Endothelial cell (in vitro differentiated cells): ENCODE measurements around the gene HDLBP. TPM values are rescaled to one million over a fixed set of nuclear protein-coding genes. Genes with fewer than 3 reads are reported as not detected.

Experiments
- DNase-seq: peaks from one replicate; pipeline ENCODE4 v3.0.0; 2021; ENCODE audit warnings: low spot score
- H3K27ac Mint-ChIP-seq: one replicate; pipeline ENCODE4 v1.8.0; 2021; ENCODE audit warnings: mixed read lengths, inconsistent platforms; ENCODE audit not compliant: unreplicated experiment
- H3K27me3 Mint-ChIP-seq: one replicate; pipeline ENCODE4 v1.8.0; 2021; ENCODE audit warnings: mild to moderate bottlenecking, moderate library complexity, mixed read lengths, inconsistent platforms; ENCODE audit not compliant: unreplicated experiment
- H3K36me3 Mint-ChIP-seq: one replicate; pipeline ENCODE4 v1.8.0; 2021; ENCODE audit warnings: mild to moderate bottlenecking, low read depth, mixed read lengths, inconsistent platforms; ENCODE audit not compliant: unreplicated experiment
- H3K4me1 Mint-ChIP-seq: one replicate; pipeline ENCODE4 v1.8.0; 2021; ENCODE audit warnings: mild to moderate bottlenecking, mixed read lengths, inconsistent platforms; ENCODE audit not compliant: unreplicated experiment
- H3K4me3 Mint-ChIP-seq: one replicate; pipeline ENCODE4 v1.8.0; 2021; ENCODE audit warnings: mild to moderate bottlenecking, mixed read lengths, inconsistent platforms; ENCODE audit not compliant: unreplicated experiment
- H3K9me3 Mint-ChIP-seq: one replicate; pipeline ENCODE4 v1.8.0; 2021; ENCODE audit warnings: mixed read lengths, inconsistent platforms; ENCODE audit not compliant: unreplicated experiment
- CTCF ChIP-seq: fragments of 200-600 bp; sonication (generic); IDR thresholded peaks from one replicate; pipeline ENCODE4 v1.5.0; 2021; ENCODE audit warnings: antibody characterized with exemption; ENCODE audit not compliant: unreplicated experiment
- total RNA-seq: library from RNA; stranded (reverse); fragmentation: NEBNext Ultra II Directional; extraction: Animal tissue kit (Norgen Biotek cat#: 25700); gene quantifications from one replicate; pipeline ENCODE4 v1.2.1, GENCODE V29; 2021; ENCODE audit not compliant: unreplicated experiment

Gene HDLBP
- total RNA-seq, 1 donor from 2014 or later, result 364 TPM

- H3K4me3 Mint-ChIP-seq, result no peak overlapping the region
- H3K27me3 Mint-ChIP-seq, result peaks cover 5% of the 10 kb centered on the region
- no peaks in the 10 kb centered on the region for H3K9me3 Mint-ChIP-seq
- no peak overlapping the region for H3K27ac Mint-ChIP-seq
- no peak for DNase-seq
- H3K4me1 Mint-ChIP-seq, result peaks cover 17% of the 10 kb centered on the region
- no peak for TF ChIP-seq CTCF
- H3K36me3 Mint-ChIP-seq, result peaks cover 25% of the 10 kb centered on the region
These were observed 45.6 kb downstream of the HDLBP start for GRCh38 chr2:241269707-241270520.

GRCh38 chr2:241268716-241269445, 46.6 kb downstream of the HDLBP start:
- no peak for TF ChIP-seq CTCF
- DNase-seq, result no peak

GRCh38 chr2:241268306-241268705, 47.2 kb downstream of the HDLBP start:
- DNase-seq, result no peak
- Mint-ChIP-seq H3K27me3 (peaks cover 5% of the 10 kb centered on the region), H3K4me1 (peaks cover 14% of the 10 kb centered on the region), H3K4me3 (peak overlapping the region; percentile 24), H3K27ac (no peak overlapping the region), H3K9me3 (no peaks in the 10 kb centered on the region), H3K36me3 (peaks cover 29% of the 10 kb centered on the region)
- no peak for TF ChIP-seq CTCF

More at GRCh38 chr2:241268716-241269445, 46.6 kb downstream of the HDLBP start:
- peaks cover 17% of the 10 kb centered on the region for H3K4me1 Mint-ChIP-seq
- peaks cover 23% of the 10 kb centered on the region for H3K36me3 Mint-ChIP-seq
- H3K9me3 Mint-ChIP-seq, result no peaks in the 10 kb centered on the region
- H3K27ac Mint-ChIP-seq, result no peak overlapping the region
- peaks cover 5% of the 10 kb centered on the region for H3K27me3 Mint-ChIP-seq
- peak overlapping the region; percentile 38 for H3K4me3 Mint-ChIP-seq

- peaks cover 5% of the 10 kb centered on the region for H3K27me3 Mint-ChIP-seq
- H3K36me3 Mint-ChIP-seq, result peaks cover 37% of the 10 kb centered on the region
These were observed 48.0 kb downstream of the HDLBP start for GRCh38 chr2:241267249-241268067.

More at GRCh38 chr2:241267249-241268067, 48.0 kb downstream of the HDLBP start:
- peaks cover 12% of the 10 kb centered on the region for H3K4me1 Mint-ChIP-seq
- no peak for DNase-seq
- no peaks in the 10 kb centered on the region for H3K9me3 Mint-ChIP-seq
- peak overlapping the region; percentile 62 for H3K4me3 Mint-ChIP-seq
- H3K27ac Mint-ChIP-seq, result no peak overlapping the region
- TF ChIP-seq CTCF, result no peak
